ENCODE data around the gene RFWD3.
"Not testable (repeated sequence)": the region's sequence is repeated elsewhere in the genome, so short reads cannot be mapped to it uniquely, and the experiment has no call there.

Gene RFWD3, protein sequence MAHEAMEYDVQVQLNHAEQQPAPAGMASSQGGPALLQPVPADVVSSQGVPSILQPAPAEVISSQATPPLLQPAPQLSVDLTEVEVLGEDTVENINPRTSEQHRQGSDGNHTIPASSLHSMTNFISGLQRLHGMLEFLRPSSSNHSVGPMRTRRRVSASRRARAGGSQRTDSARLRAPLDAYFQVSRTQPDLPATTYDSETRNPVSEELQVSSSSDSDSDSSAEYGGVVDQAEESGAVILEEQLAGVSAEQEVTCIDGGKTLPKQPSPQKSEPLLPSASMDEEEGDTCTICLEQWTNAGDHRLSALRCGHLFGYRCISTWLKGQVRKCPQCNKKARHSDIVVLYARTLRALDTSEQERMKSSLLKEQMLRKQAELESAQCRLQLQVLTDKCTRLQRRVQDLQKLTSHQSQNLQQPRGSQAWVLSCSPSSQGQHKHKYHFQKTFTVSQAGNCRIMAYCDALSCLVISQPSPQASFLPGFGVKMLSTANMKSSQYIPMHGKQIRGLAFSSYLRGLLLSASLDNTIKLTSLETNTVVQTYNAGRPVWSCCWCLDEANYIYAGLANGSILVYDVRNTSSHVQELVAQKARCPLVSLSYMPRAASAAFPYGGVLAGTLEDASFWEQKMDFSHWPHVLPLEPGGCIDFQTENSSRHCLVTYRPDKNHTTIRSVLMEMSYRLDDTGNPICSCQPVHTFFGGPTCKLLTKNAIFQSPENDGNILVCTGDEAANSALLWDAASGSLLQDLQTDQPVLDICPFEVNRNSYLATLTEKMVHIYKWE

DNA sequence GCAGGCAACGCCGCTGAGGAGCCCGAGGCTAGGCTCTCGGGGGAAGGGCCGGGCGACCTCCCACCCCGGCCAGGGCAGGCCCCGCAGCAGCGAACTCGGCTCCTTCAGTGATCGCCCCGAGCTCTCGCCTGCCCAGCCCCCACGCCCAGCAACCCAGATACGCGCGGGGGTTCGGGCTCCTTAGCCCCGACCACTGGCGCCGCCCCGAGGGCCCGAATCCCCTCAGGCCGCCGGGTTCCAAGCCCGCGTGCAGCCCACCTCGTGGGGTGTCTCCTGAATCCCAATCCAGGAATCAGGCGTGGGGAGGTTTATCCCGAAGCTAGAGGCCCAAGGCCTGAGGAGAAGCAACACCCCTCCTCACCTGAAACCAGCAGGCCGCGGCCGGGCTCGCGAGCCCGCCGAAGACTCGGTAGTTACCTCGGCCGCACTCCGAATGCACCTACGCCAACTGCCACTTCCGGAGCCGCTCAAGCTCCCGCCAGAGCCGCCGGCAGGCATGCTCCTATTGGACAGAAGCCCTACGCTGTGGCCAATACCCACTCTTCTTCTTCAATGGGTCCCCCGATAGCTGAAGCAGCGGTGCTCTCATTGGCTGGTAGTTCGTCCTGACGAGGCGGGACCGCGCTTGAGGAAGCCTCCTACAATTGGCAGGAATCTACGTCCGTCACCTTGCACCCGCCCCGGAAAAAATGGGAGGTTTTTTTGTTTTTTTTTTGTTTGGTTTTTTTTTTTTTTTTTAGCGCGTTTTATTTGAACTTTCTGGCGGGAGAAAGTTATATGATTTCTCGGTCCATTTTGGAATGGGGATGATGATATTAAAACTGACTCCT lies at the start of gene RFWD3:
TSS of gene RFWD3 (minus strand) at position 453 of the 830 bp plus-strand sequence. CDS start 5,428 bp downstream, outside the sequence.
- DNase-seq, result peak; percentile 96

DNA sequence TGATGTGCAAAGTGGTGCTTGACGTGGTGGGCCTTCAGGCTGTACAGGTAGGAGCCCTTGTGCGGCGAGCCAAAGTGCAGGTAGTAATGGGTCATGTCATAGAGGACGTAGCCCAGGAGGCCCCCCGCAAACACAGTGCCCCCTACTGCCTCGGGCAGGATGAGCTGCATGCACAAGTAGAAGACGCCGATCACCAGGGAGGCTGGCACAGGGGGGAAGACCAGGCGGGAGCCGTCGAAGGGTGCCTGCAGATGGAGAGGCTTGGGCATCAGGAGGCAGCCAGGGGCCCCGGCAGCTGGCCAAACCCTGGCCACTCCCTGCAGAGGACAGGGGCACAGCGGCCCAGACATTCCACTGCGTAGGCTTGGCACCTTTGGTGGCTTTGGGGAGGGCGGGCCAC lies 49.7 kb upstream of the RFWD3 start:
- no peak for DNase-seq

DNA sequence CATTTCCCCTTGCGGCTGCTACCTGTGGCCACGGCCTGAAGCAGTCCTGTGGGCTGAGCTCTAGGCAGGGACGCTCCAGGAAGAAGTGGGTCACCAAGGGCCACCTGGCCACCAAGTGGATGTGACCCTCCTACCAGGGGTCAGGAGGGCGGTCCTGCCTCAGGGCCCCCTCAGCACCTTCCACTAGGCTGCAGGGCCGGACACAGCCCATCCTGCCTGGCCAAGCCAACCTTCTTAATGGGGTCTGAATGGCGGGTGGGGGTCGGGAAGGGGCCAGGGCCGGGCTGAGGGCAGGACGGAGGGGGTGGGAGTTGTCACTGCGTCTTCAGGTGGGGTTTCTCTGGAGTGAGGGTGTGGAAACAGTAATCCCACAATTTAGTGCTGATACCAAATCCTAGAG lies 47.2 kb upstream of the RFWD3 start:
- no peak for DNase-seq

DNA sequence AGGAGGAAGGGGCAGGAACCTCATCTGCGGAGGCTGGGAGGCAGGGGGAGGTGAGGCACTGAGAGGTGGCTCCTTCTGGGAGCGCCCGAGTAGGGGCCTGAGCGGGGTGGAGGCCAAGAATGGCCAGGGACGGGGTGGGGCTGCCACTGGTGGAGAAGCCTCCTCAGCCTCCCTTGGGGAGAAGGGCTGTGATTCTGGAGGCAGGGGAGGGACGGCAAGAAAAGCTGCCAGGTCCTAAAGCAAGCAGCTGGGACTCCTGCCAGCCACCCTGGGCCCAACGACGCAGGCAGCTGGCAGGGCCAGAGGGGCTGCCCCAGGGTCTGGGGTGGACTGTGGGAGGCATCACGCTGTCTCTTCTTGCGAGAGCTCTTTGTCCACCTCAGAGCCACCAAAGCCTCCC lies 46.6 kb upstream of the RFWD3 start:
- DNase-seq, result no peak

DNA sequence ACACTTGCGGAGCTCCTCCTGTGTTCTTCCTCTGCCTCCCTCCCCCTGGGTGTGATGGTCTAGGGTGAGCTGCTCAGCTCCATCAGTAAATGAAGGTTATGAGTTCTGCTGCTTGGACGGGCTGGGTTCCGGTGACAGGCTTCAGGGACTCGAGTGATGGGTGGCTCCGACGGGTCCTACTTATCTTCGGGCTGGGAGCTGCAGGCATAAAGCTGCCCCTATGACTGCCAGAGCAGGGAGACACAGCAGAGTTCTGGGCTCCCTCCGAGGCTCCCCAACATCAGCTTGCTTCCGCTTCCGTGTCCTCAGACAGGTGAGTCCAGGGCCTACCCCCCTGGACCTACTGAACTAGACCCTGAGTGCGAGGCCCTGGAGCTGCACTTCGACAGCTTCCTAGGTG lies 45.3 kb upstream of the RFWD3 start:
- no peak for DNase-seq

DNA sequence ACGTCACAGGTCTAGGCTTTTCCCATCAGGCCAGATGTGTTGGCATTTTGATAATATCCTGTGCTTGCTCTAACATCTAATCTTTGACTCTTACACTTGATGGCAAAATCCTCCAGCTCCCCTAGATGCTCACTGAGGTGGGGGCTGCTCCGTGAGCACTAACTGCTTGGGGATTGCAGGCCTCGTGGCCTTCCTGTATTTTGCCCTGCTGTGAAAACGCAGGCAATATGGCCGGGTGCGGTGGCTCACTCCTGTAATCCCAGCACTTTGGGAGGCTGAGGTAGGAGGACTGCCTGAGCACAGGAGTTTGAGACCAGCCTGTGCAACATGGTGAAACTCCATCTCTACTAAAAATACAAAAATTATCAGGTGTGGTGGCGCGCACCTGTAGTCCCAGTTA lies 43.7 kb upstream of the RFWD3 start:
- DNase-seq, result no peak

DNA sequence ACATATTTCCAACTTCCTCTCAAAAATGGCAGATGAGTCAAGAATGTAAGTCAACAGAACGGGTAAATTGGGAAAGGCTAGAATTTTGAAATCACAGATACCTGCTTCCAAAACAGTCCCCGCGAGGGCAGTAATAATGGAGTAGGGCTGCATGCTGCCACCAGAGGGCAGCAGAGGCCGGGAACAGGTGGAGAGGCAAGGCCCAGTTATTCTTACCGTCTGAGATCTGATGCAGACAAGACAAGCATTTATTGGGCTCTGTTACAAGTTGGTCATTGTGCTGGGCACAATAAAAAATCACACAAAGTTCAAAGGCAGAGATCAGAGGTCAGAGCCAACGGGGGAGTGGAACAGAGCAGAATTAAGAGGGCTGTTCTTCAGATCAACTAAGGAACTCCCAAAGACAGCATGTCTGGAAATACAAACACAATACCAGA lies 42.8 kb upstream of the RFWD3 start:
- DNase-seq, result peak; percentile 84

DNA sequence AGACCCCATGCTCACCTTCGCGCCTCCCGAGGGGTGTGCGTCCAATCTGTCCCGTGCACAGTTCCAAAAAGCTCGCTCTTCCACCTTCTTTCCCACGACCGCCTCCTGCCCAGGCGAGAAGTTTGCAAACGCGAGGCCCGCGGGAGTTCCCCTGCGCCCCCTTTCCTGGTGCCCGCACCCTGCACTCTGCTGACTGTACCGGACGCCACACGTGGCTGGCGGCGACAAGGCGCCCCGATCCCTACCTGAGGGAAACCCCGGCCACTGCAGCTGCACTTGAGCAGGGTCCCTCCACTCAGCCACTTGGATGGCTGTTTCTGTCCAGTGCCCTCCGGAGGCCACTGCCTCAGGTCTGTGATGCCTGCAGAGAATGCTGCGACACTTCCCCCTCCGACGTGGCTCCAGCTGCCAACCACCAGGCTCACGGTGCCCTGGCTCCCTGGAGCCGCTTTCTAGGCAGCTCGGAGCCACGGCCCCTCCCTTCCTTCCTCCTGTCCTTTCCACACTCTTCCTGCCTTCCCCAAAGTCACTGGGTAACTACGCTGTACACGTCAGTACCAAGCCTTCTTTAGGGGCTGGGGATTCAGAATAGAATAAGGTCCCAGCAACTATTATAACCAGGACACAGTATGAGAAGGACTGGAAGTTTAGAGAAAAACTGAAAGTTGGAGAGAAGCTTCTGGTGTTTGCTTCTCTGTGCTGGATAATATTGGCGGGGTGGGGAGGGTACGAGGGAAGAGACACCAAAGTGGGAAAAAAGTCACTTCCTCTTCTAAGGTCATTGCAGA lies 34.0 kb upstream of the RFWD3 start, which contains the start of gene MLKL:
TSS of gene MLKL (minus strand) at position 425 of the 788 bp plus-strand sequence. CDS start 5,105 bp downstream, outside the sequence.
- peak; percentile 66 for DNase-seq

DNA sequence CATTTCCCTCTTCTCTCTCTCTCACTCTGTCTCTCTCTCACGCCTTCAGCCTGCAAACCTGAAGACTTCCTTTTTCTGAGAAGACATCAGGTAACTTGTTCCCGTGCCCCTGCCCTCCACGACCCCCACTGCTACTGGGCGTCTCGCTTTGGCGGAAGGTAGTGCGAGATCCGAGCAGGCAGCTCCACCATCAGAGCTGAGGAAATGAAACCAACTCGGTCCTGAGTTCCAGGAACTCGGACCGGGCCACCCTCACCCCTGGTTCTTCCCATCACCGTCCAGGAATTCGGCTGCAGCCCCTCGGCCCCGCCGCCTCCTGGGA lies 33.4 kb upstream of the RFWD3 start:
- DNase-seq, result peak; percentile 30

DNA sequence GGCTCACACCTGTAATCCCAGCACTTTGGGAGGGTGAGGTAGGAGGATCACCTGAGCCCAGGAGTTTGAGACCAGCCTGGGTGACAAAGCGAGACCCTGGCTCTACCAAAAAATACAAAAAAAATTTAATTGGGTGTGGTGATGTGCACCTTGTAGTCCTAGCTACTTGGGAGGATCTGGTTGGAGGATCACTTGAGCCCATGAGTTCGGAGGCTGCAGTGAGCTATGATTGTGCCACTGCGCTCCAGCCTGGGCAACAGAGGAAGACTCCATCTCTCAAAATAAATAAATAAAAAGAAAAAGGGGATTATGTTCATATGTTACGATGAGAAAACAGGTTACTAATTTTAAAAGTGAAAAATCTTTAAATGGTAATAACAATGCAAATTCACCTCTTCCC lies 33.0 kb upstream of the RFWD3 start:
- DNase-seq, result no peak

DNA sequence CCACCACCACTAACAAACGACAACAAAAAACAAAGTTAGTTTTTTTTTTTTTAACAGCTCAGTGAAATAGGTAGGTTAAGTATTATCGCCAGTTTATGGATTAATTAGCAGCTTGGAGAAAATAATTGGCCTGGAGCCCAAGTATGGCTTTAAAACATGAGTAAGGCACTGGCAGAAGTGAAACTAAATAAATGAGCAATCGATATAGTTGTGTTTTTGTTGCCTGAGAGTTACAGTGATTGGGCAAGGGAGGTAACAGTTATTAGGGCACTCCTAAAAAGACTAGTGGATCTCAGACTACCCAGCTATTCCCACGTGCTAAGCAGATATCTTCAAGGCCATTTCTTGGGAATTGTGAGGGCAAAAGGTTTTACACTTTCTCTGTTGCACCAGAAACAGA lies 31.5 kb upstream of the RFWD3 start:
- DNase-seq, result no peak

DNA sequence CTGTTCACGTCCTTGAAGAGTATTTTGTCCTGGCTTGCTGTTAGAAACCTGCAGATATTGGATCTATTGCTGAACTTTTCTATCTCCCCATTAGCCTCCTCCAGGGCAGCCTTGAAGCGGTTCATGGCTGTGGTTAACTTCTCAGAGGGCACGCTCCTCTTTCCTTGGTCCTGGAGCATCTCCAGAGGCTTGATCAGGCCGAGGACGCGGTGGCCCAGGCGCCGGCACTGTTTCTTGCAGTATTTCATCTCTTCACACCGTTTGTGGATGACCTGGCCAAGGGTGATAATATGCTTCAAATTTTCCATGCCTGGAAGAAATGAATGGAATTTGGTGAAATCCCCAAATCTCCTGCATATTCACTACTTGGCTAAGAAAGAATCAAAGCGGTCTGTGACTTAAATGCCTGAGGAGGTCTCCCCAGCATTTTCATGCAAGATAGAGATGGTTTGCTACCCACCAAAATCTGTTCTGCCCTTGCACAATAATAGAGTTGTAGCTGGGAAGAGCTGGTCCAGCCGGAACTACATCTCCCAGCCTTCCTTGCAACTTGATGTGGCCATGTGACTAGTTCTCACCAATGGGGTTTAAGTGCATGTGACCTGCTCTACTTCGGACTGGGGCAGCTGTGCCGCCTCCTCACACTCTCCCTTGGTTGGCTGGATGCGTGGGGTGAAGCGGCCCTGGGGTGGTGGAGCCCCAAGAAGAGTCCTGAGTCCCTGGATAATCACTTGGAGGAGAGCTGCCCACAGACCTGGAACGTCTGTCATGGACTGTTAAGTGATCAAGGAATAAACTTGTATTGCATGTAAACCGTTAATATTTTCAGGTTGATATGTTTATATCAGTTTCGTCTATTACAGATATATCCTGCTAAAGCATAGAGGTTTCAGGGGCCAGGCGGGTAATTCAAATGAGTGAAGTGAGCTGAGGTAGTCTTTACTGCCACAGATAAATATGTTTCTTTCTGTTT lies 29.1 kb upstream of the RFWD3 start:
- DNase-seq, result peak; percentile 55

DNA sequence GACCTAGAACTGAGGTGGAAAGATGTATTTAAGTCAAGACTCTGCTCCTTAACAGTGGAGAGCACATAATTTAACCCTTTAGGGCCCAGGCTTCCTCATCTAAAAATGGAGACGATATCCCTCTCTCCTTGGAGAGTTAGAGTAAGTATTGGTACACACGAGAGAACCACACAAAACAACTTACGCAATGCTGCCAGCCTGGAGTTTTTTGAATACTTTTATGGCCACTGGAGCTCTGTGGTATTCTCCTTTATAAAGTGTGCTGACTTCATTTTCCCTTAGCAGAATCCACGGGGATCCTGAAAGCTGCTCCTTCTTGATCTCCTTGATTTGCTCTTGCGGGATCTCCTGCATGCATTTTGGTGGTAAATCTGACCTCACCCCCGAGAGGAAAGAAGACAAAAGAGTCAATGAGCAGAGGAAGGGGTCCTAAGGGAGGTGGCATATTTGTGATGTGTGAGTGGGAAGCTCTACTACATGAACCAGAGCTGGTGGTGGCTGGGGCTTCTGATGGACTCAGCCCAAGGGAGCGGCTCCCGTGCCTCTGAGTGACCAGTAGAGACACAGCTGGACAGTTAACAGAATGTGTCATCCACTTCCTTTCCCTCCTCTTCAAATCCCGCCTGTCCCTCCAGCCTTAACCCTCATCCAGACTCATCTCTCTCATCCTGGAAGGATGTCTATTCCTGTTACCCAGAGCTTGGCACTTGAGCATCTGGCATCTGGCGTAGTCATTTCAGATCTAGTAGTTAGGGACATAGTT lies 24.6 kb upstream of the RFWD3 start:
- no peak for DNase-seq

DNA sequence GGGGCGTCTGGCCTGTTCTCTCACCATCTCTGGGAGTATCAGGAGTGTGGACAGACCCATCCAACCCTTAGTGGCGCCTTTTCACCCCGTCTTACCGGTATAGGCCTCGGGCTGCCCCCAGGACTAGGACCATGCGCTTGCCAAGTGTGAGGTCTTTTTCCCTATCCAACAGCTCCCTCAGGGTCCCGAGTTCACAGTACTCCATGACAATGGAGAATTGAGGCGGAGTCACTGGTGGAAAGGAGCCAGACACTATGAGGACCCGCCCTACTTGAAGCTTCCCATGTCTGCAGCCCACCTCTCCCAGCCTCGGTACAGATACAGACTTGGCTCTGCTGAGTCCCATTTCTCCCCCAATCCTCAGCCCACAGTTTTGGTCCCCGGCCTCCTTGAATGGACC lies 15.9 kb upstream of the RFWD3 start:
- no peak for DNase-seq

DNA sequence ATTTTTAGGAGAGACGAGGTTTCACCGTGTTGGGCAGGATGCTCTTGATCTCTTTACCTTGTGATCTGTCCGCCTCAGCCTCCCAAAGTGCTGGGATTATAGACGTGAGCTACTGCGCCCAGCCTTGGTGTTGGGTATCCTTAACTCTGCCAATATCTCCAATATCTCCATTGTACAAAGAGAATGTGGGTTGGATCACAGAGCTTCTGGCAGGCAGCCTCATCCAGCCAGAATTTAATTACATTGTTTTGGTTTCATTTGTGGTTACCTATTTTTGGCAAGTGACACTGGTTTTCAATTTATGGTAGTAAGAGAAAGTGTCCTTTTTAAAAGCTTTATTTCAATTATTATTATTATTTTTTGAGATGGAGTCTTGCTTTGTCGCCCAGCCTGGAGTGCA lies 14.0 kb upstream of the RFWD3 start:
- no peak for DNase-seq

DNA sequence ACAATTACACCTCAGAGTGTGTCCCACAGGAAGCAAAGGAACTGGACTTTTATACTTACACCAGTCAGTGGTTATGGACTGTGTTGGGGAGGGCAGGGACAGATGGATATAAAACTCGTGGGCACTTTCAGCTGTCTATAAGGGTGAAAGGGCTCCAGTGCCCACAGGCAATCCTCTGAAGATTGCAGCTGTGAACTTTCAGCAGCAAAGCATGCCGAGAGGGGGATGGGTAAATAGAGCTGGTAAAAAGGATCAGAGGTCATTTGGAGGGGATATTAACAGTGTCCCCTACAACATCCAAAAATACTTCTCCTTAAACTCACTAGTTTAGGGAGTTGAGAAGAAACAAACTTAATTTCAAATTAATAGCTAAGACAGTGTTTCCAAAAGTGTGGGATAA lies 13.3 kb upstream of the RFWD3 start:
- DNase-seq, result no peak

DNA sequence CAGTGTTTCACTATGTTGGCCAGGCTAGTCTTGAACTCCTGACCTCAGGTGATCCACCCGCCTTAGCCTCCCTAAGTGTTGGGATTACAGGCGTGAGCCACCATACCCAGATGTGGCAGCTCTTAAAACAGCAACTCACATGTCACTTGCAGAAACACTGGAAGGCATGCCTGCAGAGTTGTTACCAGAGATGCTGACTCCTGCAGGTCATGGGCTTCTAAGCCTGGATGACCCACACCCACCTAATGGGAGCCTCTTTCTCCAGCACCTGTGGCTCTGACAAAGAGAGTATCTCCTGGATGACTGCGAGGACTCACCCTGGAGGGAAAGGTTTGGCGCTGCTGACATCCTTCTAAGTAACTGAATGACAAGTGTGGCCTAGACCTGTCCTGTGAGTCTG lies 11.2 kb upstream of the RFWD3 start:
- DNase-seq, result no peak

DNA sequence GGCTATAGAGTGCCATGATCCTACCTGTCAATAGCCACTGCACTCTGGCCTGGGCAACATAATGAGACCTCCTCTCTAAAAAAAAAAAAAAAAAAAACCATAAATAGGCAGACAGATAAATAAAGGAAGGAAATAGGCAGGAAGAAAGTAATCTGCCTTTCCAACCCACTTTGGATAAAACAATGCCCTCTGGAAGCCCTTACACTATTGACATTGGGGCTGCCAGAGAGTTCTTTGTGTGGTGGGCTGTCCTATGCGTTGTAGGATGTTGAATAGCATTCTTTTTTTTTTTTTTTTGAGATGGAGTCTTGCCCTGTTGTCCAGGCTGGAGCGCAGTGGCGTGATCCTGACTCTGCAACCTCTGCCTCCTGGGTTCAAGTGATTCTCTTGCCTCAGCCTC lies 7.2 kb upstream of the RFWD3 start:
- DNase-seq, result no peak

DNA sequence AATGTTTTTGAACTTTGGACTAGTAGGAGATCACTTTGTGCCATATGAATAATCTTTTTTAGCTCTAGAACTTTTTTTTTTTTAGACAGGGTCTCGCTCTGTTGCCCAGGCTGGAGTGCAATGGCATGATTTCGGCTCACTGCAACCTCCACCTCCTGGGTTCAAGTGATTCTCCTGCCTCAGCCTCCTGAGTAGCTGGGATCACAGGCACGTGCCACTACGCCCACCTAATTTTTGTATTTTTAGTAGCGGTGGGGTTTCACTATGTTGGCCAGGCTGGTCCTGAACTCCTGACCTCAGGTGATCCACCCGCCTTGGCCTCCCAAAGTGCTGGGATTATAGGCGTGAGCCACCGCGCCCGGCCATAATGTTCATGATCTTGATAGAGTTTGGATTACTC lies 2.2 kb upstream of the RFWD3 start:
- DNase-seq, result not testable (repeated sequence)

DNA sequence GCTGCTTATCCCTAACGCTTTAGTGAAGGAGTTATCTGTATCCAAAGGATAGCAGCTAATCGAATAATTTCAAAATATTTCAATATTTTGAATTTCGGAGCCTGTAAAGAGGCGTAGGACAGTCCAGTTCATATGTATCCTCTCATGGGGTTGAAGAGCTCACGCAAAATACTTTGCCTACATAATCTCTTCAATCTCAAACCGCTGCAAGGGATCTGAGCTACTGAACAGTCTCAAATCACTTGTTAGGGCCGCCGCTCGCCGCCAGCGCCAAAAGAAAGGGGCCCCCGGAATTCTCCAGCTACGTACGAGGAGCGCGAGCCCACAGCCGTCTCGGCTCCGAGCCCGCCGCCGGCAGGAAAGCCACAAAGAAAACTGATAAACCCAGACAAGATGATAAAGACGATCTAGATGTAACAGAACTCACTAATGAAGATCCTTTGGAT lies 601 bp upstream of the RFWD3 start:
- peak; percentile 26 for DNase-seq

All from activated naive CD4-positive, alpha-beta T cell treated with Interleukin-2 at 50 U/mL for 16 hours (primary cell).